Stimulated activated CD4-positive, alpha-beta T cell treated with anti-CD3 and anti-CD28 coated beads, Interleukin-1b, Interleukin-23, amount 100 ng/mL, for 24 hours (primary cell): ENCODE measurements around the gene P2RY2.

ENCODE experiments used
- DNase-seq, 4 experiments: peaks; one replicate each; pipeline ENCODE4 v3.0.0-alpha.2; 2020; ENCODE audit warnings: low read depth in 4 of 4, low spot score in 1 of 4

P2RY2 gene

GRCh38 chr11:73241300-73241699 is 23.2 kb downstream of the P2RY2 start:
- DNase-seq = no peak

GRCh38 chr11:73242251-73243092 is 24.4 kb downstream of the P2RY2 start:
- peak; percentile 16 to 69 (median 66) for DNase-seq

GRCh38 chr11:73243093-73243485 is 25.0 kb downstream of the P2RY2 start:
- no peak for DNase-seq

- no peak for DNase-seq
Measured at GRCh38 chr11:73244589-73245240, 26.6 kb downstream of the P2RY2 start.

GRCh38 chr11:73245461-73245860 is 27.4 kb downstream of the P2RY2 start:
- no peak for DNase-seq

- DNase-seq = no peak
Measured at GRCh38 chr11:73246303-73246702, 28.2 kb downstream of the P2RY2 start.

- no peak for DNase-seq
Measured at GRCh38 chr11:73248526-73249185, 30.6 kb downstream of the P2RY2 start.

- no peak for DNase-seq
Measured at GRCh38 chr11:73249304-73249703, 31.2 kb downstream of the P2RY2 start.

- DNase-seq = no peak
Measured at GRCh38 chr11:73249853-73250783, 32.0 kb downstream of the P2RY2 start.

- DNase-seq = no peak
Measured at GRCh38 chr11:73252577-73253191, 34.6 kb downstream of the P2RY2 start.

GRCh38 chr11:73257342-73258103 is 39.4 kb downstream of the P2RY2 start:
- no peak for DNase-seq

GRCh38 chr11:73258104-73259035 is 40.3 kb downstream of the P2RY2 start:
- no peak for DNase-seq

GRCh38 chr11:73259406-73260126 is 41.5 kb downstream of the P2RY2 start:
- no peak for DNase-seq

- DNase-seq = no peak
Measured at GRCh38 chr11:73260127-73260457, 42.0 kb downstream of the P2RY2 start.

GRCh38 chr11:73262851-73263495 is 44.9 kb downstream of the P2RY2 start:
- DNase-seq = no peak

- DNase-seq = no peak
Measured at GRCh38 chr11:73263640-73264039, 45.6 kb downstream of the P2RY2 start.

- no peak for DNase-seq
Measured at GRCh38 chr11:73265278-73265810, 47.3 kb downstream of the P2RY2 start.
